HL-60 (cell line): ENCODE measurements around the gene NLK.
"Not testable (repeated sequence)": the region's sequence is repeated elsewhere in the genome, so short reads cannot be mapped to it uniquely, and the experiment has no call there.

Experiments
- GABPA ChIP-seq: IDR thresholded peaks from 2 replicates; pipeline ENCODE4 v1.6.1; 2012; ENCODE audit warnings: low read depth
- POLR2AphosphoS5 ChIP-seq: IDR thresholded peaks from 2 replicates; pipeline ENCODE4 v1.6.1; 2012; ENCODE audit warnings: low read depth
- TF ChIP-seq, protein P1 (sequence below): IDR thresholded peaks from one replicate; pipeline ENCODE4 v1.5.1; 2011; ENCODE audit warnings: low read length, control low read depth, inconsistent platforms; ENCODE audit not compliant: insufficient read depth
- TF ChIP-seq, protein P2 (sequence below): IDR thresholded peaks from 2 replicates; pipeline ENCODE4 v1.6.1; 2012; ENCODE audit warnings: low read depth; ENCODE audit not compliant: insufficient replicate concordance

DNA sequence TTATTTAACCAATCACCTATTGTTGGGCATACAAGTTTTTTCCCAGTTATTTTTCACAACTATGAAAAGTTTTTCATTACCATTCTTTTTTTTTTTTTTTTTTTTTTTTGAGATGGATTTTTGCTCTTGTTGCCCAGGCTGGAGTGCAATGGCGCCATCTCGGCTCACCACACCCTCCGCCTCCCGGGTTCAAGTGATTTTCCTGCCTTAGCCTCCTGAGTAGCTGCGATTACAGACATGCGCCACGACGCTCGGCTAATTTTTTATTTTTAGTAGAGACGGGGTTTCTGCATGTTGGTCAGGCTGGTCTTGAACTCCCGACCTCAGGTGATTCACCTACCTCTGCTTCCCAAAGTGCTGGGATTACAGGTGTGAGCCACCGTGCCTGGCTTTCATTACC, 56.1 kb downstream of the NLK start:
- TF ChIP-seq, protein P1, sequence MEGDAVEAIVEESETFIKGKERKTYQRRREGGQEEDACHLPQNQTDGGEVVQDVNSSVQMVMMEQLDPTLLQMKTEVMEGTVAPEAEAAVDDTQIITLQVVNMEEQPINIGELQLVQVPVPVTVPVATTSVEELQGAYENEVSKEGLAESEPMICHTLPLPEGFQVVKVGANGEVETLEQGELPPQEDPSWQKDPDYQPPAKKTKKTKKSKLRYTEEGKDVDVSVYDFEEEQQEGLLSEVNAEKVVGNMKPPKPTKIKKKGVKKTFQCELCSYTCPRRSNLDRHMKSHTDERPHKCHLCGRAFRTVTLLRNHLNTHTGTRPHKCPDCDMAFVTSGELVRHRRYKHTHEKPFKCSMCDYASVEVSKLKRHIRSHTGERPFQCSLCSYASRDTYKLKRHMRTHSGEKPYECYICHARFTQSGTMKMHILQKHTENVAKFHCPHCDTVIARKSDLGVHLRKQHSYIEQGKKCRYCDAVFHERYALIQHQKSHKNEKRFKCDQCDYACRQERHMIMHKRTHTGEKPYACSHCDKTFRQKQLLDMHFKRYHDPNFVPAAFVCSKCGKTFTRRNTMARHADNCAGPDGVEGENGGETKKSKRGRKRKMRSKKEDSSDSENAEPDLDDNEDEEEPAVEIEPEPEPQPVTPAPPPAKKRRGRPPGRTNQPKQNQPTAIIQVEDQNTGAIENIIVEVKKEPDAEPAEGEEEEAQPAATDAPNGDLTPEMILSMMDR: not testable (repeated sequence)
- TF ChIP-seq, protein P2, sequence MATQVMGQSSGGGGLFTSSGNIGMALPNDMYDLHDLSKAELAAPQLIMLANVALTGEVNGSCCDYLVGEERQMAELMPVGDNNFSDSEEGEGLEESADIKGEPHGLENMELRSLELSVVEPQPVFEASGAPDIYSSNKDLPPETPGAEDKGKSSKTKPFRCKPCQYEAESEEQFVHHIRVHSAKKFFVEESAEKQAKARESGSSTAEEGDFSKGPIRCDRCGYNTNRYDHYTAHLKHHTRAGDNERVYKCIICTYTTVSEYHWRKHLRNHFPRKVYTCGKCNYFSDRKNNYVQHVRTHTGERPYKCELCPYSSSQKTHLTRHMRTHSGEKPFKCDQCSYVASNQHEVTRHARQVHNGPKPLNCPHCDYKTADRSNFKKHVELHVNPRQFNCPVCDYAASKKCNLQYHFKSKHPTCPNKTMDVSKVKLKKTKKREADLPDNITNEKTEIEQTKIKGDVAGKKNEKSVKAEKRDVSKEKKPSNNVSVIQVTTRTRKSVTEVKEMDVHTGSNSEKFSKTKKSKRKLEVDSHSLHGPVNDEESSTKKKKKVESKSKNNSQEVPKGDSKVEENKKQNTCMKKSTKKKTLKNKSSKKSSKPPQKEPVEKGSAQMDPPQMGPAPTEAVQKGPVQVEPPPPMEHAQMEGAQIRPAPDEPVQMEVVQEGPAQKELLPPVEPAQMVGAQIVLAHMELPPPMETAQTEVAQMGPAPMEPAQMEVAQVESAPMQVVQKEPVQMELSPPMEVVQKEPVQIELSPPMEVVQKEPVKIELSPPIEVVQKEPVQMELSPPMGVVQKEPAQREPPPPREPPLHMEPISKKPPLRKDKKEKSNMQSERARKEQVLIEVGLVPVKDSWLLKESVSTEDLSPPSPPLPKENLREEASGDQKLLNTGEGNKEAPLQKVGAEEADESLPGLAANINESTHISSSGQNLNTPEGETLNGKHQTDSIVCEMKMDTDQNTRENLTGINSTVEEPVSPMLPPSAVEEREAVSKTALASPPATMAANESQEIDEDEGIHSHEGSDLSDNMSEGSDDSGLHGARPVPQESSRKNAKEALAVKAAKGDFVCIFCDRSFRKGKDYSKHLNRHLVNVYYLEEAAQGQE: not testable (repeated sequence)
- TF ChIP-seq GABPA, POLR2AphosphoS5: not testable (repeated sequence)
